ACC112 (cell line): ENCODE measurements around the gene PARD3B.

Experiments used
- H2AFZ ChIP-seq: fragments of 200-600 bp; sonication (generic); one replicate; pipeline ENCODE4 v1.6.0; 2017; ENCODE audit warnings: antibody characterized with exemption, low read length; ENCODE audit not compliant: unreplicated experiment
- H3K27ac ChIP-seq: fragments of 200-600 bp; sonication (generic); 2 replicates; pipeline ENCODE4 v1.5.1; 2014; ENCODE audit warnings: low read depth, mild to moderate bottlenecking, antibody characterized with exemption, low read length, moderate library complexity
- H3K27me3 ChIP-seq: fragments of 200-600 bp; sonication (generic); 2 replicates; pipeline ENCODE4 v1.6.1; 2014; ENCODE audit warnings: mild to moderate bottlenecking, antibody characterized with exemption, low read length, moderate library complexity, mixed read lengths; ENCODE audit not compliant: insufficient read depth
- H3K36me3 ChIP-seq: fragments of 200-600 bp; sonication (generic); 2 replicates; pipeline ENCODE4 v1.6.1; 2016; ENCODE audit warnings: mild to moderate bottlenecking, antibody characterized with exemption, low read length, moderate library complexity, mixed read lengths; ENCODE audit not compliant: insufficient read depth
- H3K4me1 ChIP-seq: fragments of 200-600 bp; sonication (generic); one replicate; pipeline ENCODE4 v1.6.1; 2016; ENCODE audit warnings: low read length, mixed read lengths; ENCODE audit not compliant: insufficient read depth, unreplicated experiment, control insufficient read depth
- H3K4me3 ChIP-seq: fragments of 200-600 bp; sonication (generic); 2 replicates; pipeline ENCODE4 v1.5.1; 2014; ENCODE audit warnings: mild to moderate bottlenecking, low read depth, low read length
- H3K79me2 ChIP-seq: fragments of 200-600 bp; sonication (generic); one replicate; pipeline ENCODE4 v1.6.0; 2016; ENCODE audit warnings: low read length; ENCODE audit not compliant: control insufficient read depth, unreplicated experiment, insufficient read depth

Gene PARD3B

DNA sequence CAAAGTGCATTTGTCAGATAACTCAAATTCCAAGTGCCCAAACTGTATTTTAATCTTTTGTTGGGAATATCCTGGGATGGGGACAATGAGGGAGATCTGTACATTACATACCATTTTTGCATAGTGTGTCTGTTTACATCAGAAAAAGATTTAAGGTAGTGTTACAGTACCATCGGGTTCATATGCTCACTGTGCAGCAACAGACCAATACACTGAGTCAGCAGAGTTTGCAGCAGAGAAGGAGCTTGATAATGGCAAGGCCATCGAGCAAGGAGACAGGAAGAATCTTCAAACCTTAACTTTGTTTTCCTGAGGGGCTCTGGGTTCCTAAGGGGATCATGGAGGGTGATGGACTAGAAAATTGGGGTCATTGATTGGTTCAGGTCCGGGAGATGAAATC lies 399.7 kb downstream of the PARD3B start:
- Histone ChIP-seq H3K36me3 (no peaks in the 10 kb centered on the region), H3K4me1 (no peaks in the 10 kb centered on the region), H3K27me3 (no peaks in the 10 kb centered on the region), H3K79me2 (no peaks in the 10 kb centered on the region), H2AFZ (no peak overlapping the region), H3K27ac (no peak overlapping the region), H3K4me3 (no peak overlapping the region)

DNA sequence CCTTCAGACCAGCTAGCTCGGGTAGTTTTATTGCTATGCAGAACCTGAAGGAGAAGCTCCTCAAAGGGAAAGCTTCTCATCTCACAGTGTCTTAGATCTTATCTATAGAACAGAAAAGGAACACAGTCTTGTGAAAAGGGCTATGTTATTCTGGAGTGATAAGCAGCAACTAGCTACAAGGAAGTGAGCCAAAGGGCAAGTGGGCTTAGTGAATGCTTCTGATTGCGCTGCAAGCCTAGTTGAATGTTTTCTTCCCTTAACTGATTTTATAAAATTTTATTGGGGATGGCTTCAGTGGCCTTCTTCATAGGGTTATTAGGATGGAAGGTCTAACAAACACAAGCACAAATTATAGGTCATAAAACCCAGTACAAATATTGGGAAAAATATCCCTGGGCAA lies 400.1 kb downstream of the PARD3B start:
- Histone ChIP-seq H3K4me1 (peaks cover under 1% of the 10 kb centered on the region), H3K4me3 (no peak overlapping the region), H3K79me2 (no peaks in the 10 kb centered on the region), H2AFZ (no peak overlapping the region), H3K27ac (no peak overlapping the region), H3K36me3 (no peaks in the 10 kb centered on the region), H3K27me3 (no peaks in the 10 kb centered on the region)

DNA sequence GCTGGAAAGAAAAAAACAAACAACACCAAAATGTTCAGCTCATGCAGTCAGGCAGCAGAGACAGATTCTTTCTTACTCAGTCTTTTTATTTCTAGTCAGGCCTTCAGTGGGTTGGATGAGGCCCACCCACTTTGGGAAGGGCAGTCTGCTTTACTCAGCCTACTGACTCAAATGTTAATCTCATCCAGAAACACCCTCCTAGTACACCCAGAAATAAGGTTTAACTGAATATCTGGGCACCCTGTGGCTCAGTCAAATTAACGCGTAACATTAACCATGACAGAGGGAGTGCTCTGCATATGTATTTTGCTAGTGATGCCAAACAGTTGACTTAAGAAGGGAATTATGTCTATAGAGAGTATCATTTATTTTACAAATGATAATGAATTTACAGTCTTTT lies 401.6 kb downstream of the PARD3B start:
- no peaks in the 10 kb centered on the region for H3K36me3 ChIP-seq
- H3K4me3 ChIP-seq: no peak overlapping the region
- peaks cover 8% of the 10 kb centered on the region for H3K4me1 ChIP-seq
- no peak overlapping the region for H3K27ac ChIP-seq
- H3K79me2 ChIP-seq: no peaks in the 10 kb centered on the region
- H2AFZ ChIP-seq: no peak overlapping the region
- no peaks in the 10 kb centered on the region for H3K27me3 ChIP-seq

DNA sequence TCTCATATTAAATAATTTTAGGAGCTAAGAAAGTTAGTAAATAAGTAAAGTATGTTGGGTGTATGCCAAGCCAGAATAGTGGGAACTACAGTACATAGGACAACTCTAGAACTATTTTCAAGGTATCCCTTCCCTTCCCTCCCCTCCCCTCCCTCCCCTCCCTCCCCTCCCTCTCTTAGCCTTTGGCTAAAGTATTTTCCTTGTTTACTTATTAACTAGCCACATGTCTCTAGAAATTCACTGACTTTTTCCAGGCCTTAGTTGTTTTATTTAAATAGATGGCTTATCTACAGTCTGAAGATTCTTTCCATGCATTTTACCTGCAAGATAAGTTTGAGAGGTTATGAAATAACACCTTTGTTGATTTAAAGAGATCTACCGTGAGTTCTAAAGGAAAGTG lies 402.1 kb downstream of the PARD3B start:
- Histone ChIP-seq H3K36me3 (no peaks in the 10 kb centered on the region), H3K4me1 (peaks cover 8% of the 10 kb centered on the region), H2AFZ (no peak overlapping the region), H3K79me2 (no peaks in the 10 kb centered on the region), H3K27ac (no peak overlapping the region), H3K27me3 (no peaks in the 10 kb centered on the region), H3K4me3 (no peak overlapping the region)

DNA sequence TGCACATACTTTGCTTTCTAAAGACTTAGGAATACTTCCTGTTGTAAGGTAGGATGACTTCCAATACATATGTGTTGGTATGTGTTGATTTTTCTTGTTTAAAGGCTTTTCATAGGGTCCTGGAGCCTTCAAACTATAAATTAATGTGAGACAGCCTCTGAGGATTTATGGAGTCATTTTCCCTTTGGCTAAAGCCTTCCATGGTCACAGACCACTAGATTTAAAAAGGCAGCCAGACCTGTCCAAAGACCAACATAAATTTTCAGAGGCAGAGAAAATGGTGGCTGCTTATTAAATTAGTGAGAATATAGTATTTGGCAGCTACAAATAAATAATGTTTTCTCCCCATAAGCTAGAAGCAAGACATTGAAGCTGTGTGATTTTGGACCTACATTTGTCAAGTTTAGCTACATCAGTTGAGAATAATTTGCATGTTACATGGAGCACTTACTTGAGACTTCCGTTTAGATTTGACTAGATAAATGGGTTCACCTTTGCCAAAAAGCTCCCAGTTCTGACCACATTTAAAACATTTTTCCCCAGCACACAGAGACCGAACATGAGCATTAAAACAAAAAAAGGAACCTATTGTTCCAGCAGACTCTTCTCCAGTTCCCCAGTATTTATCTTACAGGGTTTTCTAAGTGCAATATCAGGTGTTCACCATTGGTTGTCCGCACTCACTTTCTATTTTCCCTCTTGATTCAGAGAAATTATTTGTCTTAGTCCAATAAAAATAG lies 402.9 kb downstream of the PARD3B start:
- H3K4me1 ChIP-seq: peaks cover 8% of the 10 kb centered on the region
- H3K36me3 ChIP-seq: no peaks in the 10 kb centered on the region
- H3K79me2 ChIP-seq: no peaks in the 10 kb centered on the region
- H3K27me3 ChIP-seq: no peaks in the 10 kb centered on the region
- H2AFZ ChIP-seq: no peak overlapping the region
- no peak overlapping the region for H3K4me3 ChIP-seq
- H3K27ac ChIP-seq: no peak overlapping the region

DNA sequence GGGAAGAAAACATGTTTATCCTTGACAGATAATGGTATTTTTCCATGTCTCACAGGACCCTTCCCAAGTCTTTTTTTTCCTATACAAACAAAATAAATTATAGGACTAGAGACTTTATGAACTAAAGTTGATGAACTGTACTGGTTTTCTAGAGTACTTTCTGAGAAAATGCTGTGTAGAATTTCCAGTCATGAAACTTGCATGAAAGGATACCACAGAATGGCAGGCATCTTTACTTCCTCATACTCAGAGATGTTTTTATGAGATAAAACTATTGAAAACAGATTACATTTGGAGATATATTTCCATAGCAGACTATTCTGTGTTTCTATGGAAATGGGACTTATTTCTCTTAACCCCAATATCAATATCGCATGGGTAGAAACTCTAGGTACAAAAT lies 403.5 kb downstream of the PARD3B start:
- Histone ChIP-seq H2AFZ (no peak overlapping the region), H3K27me3 (no peaks in the 10 kb centered on the region), H3K4me3 (no peak overlapping the region), H3K79me2 (no peaks in the 10 kb centered on the region), H3K27ac (no peak overlapping the region), H3K36me3 (no peaks in the 10 kb centered on the region), H3K4me1 (peaks cover 8% of the 10 kb centered on the region)

DNA sequence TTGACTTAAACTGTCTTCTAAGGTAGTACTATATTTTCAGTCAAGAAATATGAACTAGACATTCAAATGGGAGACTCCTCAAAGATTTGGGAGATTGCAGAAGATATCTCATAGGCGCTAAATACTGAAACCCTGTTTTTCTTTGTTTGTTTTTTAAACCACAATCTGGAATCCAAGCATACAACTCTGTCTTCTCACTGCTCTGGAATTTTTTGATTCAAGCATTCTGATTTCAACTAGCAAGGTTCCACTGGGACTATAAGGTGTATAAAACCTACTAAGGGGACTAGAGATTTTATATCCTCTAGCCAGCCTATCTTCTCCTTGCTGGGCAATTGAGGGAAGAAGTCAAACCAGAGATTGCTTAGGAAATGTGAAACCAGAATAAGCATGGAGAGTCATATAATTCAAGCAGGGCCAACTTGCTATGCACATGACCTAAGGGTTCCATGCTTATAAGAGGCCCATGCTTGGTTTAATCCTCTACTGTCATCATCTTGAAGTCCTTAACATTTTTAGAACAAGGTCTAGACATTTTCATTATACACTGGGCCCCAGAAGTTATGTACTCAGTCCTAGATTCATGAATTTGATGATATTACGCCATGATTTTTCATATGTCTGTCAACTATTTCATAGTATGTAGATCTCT lies 405.5 kb downstream of the PARD3B start:
- Histone ChIP-seq H3K27me3 (no peaks in the 10 kb centered on the region), H3K79me2 (no peaks in the 10 kb centered on the region), H3K36me3 (no peaks in the 10 kb centered on the region), H3K27ac (no peak overlapping the region), H2AFZ (no peak overlapping the region), H3K4me1 (peaks cover 8% of the 10 kb centered on the region), H3K4me3 (no peak overlapping the region)

DNA sequence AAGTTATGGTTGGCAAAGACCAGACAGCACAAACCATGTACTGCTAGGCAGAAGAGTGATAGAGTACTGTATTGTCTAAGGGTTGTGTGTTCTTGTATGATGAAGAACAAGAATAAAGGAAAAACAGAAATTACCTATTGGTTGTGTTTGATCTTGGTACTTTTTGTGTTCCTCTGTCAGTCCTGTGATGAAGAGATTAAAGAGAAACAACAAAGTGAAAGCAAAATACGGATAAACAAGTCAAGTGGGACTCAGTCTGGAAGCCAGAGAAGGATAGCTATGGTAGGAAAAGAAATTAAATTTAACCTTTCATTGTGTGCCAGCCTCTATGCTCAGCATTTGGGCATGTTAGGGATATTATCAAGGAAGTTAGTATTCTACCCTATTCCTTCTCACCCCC lies 413.1 kb downstream of the PARD3B start:
- no peak overlapping the region for H3K27ac ChIP-seq
- no peaks in the 10 kb centered on the region for H3K27me3 ChIP-seq
- H3K36me3 ChIP-seq: no peaks in the 10 kb centered on the region
- H3K79me2 ChIP-seq: no peaks in the 10 kb centered on the region
- peak overlapping the region; percentile 26 for H3K4me3 ChIP-seq
- no peak overlapping the region for H2AFZ ChIP-seq
- no peaks in the 10 kb centered on the region for H3K4me1 ChIP-seq

DNA sequence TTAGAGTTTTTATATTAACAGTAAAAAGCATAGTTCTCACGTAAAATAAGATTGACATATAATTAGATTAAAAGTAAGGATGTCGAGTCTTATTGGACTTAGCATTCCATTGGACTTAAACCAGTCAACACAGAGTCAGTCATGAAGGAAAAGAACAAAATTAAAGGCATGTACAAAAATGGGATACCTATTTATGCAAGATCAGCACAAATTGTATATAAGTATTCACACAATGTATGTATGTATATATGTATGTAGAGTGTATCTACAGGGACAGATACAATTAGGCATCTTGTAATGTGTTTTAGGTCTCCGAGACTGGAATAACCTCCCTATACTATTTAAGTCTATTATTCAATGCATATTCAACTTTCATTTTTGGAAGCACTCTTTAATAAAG lies 419.1 kb downstream of the PARD3B start:
- H3K4me1 ChIP-seq: no peaks in the 10 kb centered on the region
- H3K36me3 ChIP-seq: no peaks in the 10 kb centered on the region
- no peak overlapping the region for H3K27ac ChIP-seq
- H3K79me2 ChIP-seq: no peaks in the 10 kb centered on the region
- H2AFZ ChIP-seq: no peak overlapping the region
- no peak overlapping the region for H3K4me3 ChIP-seq
- no peaks in the 10 kb centered on the region for H3K27me3 ChIP-seq

DNA sequence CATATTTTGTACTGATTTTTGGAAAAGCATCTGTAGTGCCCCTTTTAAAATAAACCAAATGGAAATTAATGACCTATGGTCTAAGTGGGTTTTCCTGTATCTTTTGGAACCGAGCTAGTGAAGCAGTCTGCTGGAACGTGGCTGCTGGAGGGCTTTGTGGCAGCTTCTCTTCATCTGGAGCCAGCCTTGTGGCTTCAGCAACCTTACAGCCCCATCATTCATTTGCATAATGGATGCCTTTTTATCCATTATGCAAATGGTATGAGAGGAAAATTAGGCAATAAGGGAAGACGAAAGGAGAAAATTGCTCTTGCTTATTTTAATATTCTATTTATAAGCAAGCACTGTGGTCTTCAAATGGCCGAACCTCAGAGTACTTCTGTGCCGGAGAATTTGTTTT lies 421.0 kb downstream of the PARD3B start:
- Histone ChIP-seq H3K27ac (no peak overlapping the region), H3K4me1 (no peaks in the 10 kb centered on the region), H2AFZ (no peak overlapping the region), H3K27me3 (no peaks in the 10 kb centered on the region), H3K36me3 (no peaks in the 10 kb centered on the region), H3K4me3 (no peak overlapping the region), H3K79me2 (no peaks in the 10 kb centered on the region)
